ENCODE results near the gene GRAP2.

- TF ChIP-seq, protein P1, sequence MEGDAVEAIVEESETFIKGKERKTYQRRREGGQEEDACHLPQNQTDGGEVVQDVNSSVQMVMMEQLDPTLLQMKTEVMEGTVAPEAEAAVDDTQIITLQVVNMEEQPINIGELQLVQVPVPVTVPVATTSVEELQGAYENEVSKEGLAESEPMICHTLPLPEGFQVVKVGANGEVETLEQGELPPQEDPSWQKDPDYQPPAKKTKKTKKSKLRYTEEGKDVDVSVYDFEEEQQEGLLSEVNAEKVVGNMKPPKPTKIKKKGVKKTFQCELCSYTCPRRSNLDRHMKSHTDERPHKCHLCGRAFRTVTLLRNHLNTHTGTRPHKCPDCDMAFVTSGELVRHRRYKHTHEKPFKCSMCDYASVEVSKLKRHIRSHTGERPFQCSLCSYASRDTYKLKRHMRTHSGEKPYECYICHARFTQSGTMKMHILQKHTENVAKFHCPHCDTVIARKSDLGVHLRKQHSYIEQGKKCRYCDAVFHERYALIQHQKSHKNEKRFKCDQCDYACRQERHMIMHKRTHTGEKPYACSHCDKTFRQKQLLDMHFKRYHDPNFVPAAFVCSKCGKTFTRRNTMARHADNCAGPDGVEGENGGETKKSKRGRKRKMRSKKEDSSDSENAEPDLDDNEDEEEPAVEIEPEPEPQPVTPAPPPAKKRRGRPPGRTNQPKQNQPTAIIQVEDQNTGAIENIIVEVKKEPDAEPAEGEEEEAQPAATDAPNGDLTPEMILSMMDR (IDR thresholded peaks at IDR 0.05): no peak
- TF ChIP-seq POLR2A (IDR thresholded peaks at IDR 0.05): no peak
Observed at GRCh38 chr22:40009292-40009774, 108.4 kb downstream of the GRAP2 start.
